Thyroid gland (tissue), 4 donors: ENCODE results near the gene AGBL5. TPM values are rescaled to one million over a fixed set of nuclear protein-coding genes. Genes with fewer than 3 reads are reported as not detected.

Experiments used
- DNase-seq, 2 donors: peaks; one replicate each; pipeline ENCODE4 v3.0.0-alpha.2; 2019
- H3K27ac ChIP-seq, 3 donors: fragments of 200-600 bp; sonication (generic); 1 replicate in 2 of 3; 2 replicates in 1 of 3; pipeline ENCODE4 v1.5.1; 2016 to 2019; ENCODE audit warnings: mild to moderate bottlenecking in 1 of 3, moderate library complexity in 1 of 3
- H3K27me3 ChIP-seq: fragments of 200-600 bp; sonication (generic); one replicate; pipeline ENCODE4 v1.5.1; 2019
- H3K36me3 ChIP-seq, 2 donors: fragments of 200-600 bp; sonication (generic); one replicate each; pipeline ENCODE4 v1.5.1; 2016 to 2019
- H3K4me1 ChIP-seq, 2 donors: fragments of 200-600 bp; sonication (generic); one replicate each; pipeline ENCODE4 v1.5.1; 2017 to 2019
- H3K4me3 ChIP-seq, 3 donors: fragments of 200-600 bp; sonication (generic); replicated peaks in 1 of 3; 1 replicate in 2 of 3; 2 replicates in 1 of 3; pipeline ENCODE4 v1.5.1; 2016; ENCODE audit warnings: mild to moderate bottlenecking in 1 of 3
- H3K9me3 ChIP-seq: fragments of 200-600 bp; sonication (generic); one replicate; pipeline ENCODE4 v1.5.1; 2017
- POLR2A ChIP-seq, 2 donors: fragments of 450-650 bp; IDR thresholded peaks; one replicate each; pipeline ENCODE4 v1.6.1; 2017; ENCODE audit warnings: antibody characterized with exemption in 2 of 2, mild to moderate bottlenecking in 2 of 2, moderate library complexity in 1 of 2
- WGBS, 2 donors: methylation state at CpG; one replicate each; pipeline ENCODE4 v1.1.5; 2017; 5-methylcytosine and 5-hydroxymethylcytosine counted together
- intact Hi-C: fragments of 100-400 bp; cut with DNase I; formaldehyde crosslinking; loops from one replicate; pipeline ENCODE4 v1.15.1; 2023
- total RNA-seq, 4 donors: library from RNA; depleted of rRNA; stranded (reverse); fragments of >200 nt; gene quantifications; one replicate each; pipeline ENCODE4 v1.2.3, GENCODE V29; 2016
- TF ChIP-seq, protein P1 (sequence below), 6 experiments: fragments of 200-600 bp in 3 of 6; fragments of 450-650 bp in 3 of 6; sonication (generic) in 3 of 6; IDR thresholded peaks; one replicate each; pipeline ENCODE4 v1.5.1; 2016 to 2019; ENCODE audit warnings: antibody characterized with exemption in 6 of 6, mild to moderate bottlenecking in 2 of 6, inconsistent platforms in 1 of 6, moderate library complexity in 1 of 6

AGBL5 gene
- total RNA-seq, 4 donors from 2014 or later, result 29.1 to 40.0 (median 31.6) TPM

DNA sequence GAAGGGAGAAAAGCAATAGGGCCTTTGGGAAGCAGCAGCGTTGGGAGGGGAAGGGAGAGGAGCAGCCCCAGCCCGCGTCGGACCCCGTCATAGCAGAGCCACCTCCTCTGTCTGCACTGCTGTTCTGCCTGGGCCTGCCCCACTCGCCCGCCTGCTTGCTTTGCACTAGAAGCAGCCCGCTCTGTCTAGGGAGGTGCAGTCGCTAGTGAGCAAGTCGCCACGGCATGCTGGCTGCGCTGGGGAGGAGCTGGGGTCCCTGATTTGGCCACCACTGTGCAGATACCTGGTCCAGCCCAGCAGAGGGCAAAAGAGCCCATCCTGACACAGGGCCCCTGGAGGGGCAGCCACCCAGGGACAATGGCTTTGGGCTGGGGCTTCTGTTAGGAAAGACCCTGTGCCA is 26.7 kb upstream of the AGBL5 start:
- no peak for DNase-seq
- H3K27ac ChIP-seq, result no peak overlapping the region
- no peak for TF ChIP-seq POLR2A (IDR thresholded peaks at IDR 0.05)
- TF ChIP-seq, protein P1, sequence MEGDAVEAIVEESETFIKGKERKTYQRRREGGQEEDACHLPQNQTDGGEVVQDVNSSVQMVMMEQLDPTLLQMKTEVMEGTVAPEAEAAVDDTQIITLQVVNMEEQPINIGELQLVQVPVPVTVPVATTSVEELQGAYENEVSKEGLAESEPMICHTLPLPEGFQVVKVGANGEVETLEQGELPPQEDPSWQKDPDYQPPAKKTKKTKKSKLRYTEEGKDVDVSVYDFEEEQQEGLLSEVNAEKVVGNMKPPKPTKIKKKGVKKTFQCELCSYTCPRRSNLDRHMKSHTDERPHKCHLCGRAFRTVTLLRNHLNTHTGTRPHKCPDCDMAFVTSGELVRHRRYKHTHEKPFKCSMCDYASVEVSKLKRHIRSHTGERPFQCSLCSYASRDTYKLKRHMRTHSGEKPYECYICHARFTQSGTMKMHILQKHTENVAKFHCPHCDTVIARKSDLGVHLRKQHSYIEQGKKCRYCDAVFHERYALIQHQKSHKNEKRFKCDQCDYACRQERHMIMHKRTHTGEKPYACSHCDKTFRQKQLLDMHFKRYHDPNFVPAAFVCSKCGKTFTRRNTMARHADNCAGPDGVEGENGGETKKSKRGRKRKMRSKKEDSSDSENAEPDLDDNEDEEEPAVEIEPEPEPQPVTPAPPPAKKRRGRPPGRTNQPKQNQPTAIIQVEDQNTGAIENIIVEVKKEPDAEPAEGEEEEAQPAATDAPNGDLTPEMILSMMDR (IDR thresholded peaks at IDR 0.05), result no peak
- 96 to 98% methylated on average over 6 to 8 of the region's 12 CpGs for WGBS, 2 donors
- H3K9me3 ChIP-seq, result no peaks in the 10 kb centered on the region
- no peaks in the 10 kb centered on the region for H3K27me3 ChIP-seq
- intact Hi-C loops, result no loop called here
- peaks cover 26 to 36% of the 10 kb centered on the region in 2 donors for H3K36me3 ChIP-seq
- no peak overlapping the region for H3K4me3 ChIP-seq
- H3K4me1 ChIP-seq, result no peaks in the 10 kb centered on the region

GRCh38 chr2:27025281-27025800 is 26.1 kb upstream of the AGBL5 start:
- H3K4me1 ChIP-seq, result no peaks in the 10 kb centered on the region
- H3K36me3 ChIP-seq, result peaks cover 26 to 36% of the 10 kb centered on the region in 2 donors
- no peak for DNase-seq
- intact Hi-C loops, result no loop called here
- no peaks in the 10 kb centered on the region for H3K9me3 ChIP-seq
- no peak overlapping the region for H3K4me3 ChIP-seq
- WGBS, 2 donors, result 93 to 95% methylated on average over 13 of the region's 13 CpGs
- TF ChIP-seq POLR2A (IDR thresholded peaks at IDR 0.05), result no peak
- TF ChIP-seq, protein P1 (IDR thresholded peaks at IDR 0.05), result no peak
- H3K27ac ChIP-seq, result no peak overlapping the region
- no peaks in the 10 kb centered on the region for H3K27me3 ChIP-seq

- TF ChIP-seq, protein P1 (IDR thresholded peaks at IDR 0.05), result no peak
- no peak for TF ChIP-seq POLR2A (IDR thresholded peaks at IDR 0.05)
Measured at GRCh38 chr2:27025861-27026851, 25.3 kb upstream of the AGBL5 start.

GRCh38 chr2:27027211-27027651 is 24.2 kb upstream of the AGBL5 start:
- H3K9me3 ChIP-seq, result no peaks in the 10 kb centered on the region
- 94 to 96% methylated on average over 8 to 10 of the region's 10 CpGs for WGBS, 2 donors
- intact Hi-C loops, result no loop called here
- H3K4me3 ChIP-seq, result no peak overlapping the region
- TF ChIP-seq, protein P1 (IDR thresholded peaks at IDR 0.05), result no peak
- TF ChIP-seq POLR2A (IDR thresholded peaks at IDR 0.05), result no peak
- H3K36me3 ChIP-seq, result peaks cover 26 to 36% of the 10 kb centered on the region in 2 donors
- no peaks in the 10 kb centered on the region for H3K27me3 ChIP-seq
- H3K4me1 ChIP-seq, result peaks cover 0 to 3% of the 10 kb centered on the region in 2 donors
- H3K27ac ChIP-seq, result no peak overlapping the region
- no peak for DNase-seq

More at GRCh38 chr2:27025861-27026851, 25.3 kb upstream of the AGBL5 start:
- WGBS, 2 donors, result 94 to 95% methylated on average over 23 of the region's 24 CpGs
- H3K27me3 ChIP-seq, result no peaks in the 10 kb centered on the region
- intact Hi-C loops, result no loop called here
- H3K4me1 ChIP-seq, result no peaks in the 10 kb centered on the region
- H3K4me3 ChIP-seq, result no peak overlapping the region
- H3K27ac ChIP-seq, result no peak overlapping the region
- no peak for DNase-seq
- no peaks in the 10 kb centered on the region for H3K9me3 ChIP-seq
- H3K36me3 ChIP-seq, result peaks cover 26 to 36% of the 10 kb centered on the region in 2 donors

DNA sequence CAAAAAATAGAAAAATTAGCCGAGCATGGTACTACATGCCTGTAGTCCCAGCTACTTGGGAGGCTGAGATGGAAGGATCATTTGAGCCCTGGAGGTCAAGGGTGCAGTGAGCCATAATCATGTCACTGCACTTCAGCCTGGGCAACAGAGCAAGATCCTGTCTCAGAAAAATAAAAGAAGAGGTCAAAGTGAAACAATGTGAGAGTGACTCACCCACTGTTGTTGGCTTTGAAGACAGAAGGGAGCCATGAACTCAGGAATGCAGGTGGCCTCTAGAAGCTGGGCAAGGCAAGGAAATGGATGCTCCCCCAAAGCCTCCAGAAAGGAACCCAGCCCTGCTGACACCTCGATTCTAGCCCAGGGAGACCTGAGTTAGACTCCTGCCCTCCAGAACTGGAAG is 22.4 kb upstream of the AGBL5 start:
- H3K27ac ChIP-seq, result no peak overlapping the region
- no peak overlapping the region for H3K4me3 ChIP-seq
- H3K36me3 ChIP-seq, result peaks cover 18 to 22% of the 10 kb centered on the region in 2 donors
- 81 to 89% methylated on average over 2 of the region's 2 CpGs for WGBS, 2 donors
- no peaks in the 10 kb centered on the region for H3K27me3 ChIP-seq
- no peak for DNase-seq
- intact Hi-C loops, result no loop called here
- H3K4me1 ChIP-seq, result peaks cover 7 to 10% of the 10 kb centered on the region in 2 donors
- no peak for TF ChIP-seq POLR2A (IDR thresholded peaks at IDR 0.05)
- TF ChIP-seq, protein P1 (IDR thresholded peaks at IDR 0.05), result no peak
- no peaks in the 10 kb centered on the region for H3K9me3 ChIP-seq
